Measurements from ENCODE around the gene FCN2. TPM values are rescaled to one million over a fixed set of nuclear protein-coding genes. Genes with fewer than 3 reads are reported as not detected.

Gene FCN2
- total and polyA plus RNA-seq, 2 of the 4 experiments (the other 2 are of a cell fraction) = not detected

GRCh38 chr9:134922932-134923240, 42.3 kb downstream of the FCN2 start:
- H2BK120ac ChIP-seq (ENCODE audit: low read depth, low read length) = no peak overlapping the region
- TF ChIP-seq CEBPB (IDR thresholded peaks at IDR 0.05; ENCODE audit: low read depth, low read length) = no peak
- no peak for TF ChIP-seq MXI1 (IDR thresholded peaks at IDR 0.05; ENCODE audit: borderline replicate concordance, low read depth, low read length)
- TF ChIP-seq ELK1 (IDR thresholded peaks at IDR 0.05; ENCODE audit: borderline replicate concordance, low read depth, low read length) = no peak
- TF ChIP-seq FOS (IDR thresholded peaks at IDR 0.05; ENCODE audit: low read depth, low read length) = no peak
- TF ChIP-seq RFX5 (IDR thresholded peaks at IDR 0.05; ENCODE audit: low read depth, low read length) = no peak
- TF ChIP-seq MAZ (IDR thresholded peaks at IDR 0.05; ENCODE audit: borderline replicate concordance, low read depth, low read length) = no peak
- no peak for TF ChIP-seq SMC3 (IDR thresholded peaks at IDR 0.05; ENCODE audit: low read depth, low read length)
- no peak for TF ChIP-seq RAD21 (IDR thresholded peaks at IDR 0.05; ENCODE audit: low read length)
- no peak for TF ChIP-seq BHLHE40 (IDR thresholded peaks at IDR 0.05; ENCODE audit: low read depth, low read length)
- no peak for TF ChIP-seq RCOR1 (IDR thresholded peaks at IDR 0.05; ENCODE audit: insufficient replicate concordance, low read length)
- TF ChIP-seq USF2 (IDR thresholded peaks at IDR 0.05; ENCODE audit: low read depth, low read length) = no peak
- no peak for TF ChIP-seq CHD1 (IDR thresholded peaks at IDR 0.05; ENCODE audit: low read depth, low read length)
- TF ChIP-seq POLR2A (IDR thresholded peaks at IDR 0.05; ENCODE audit: low read depth, low read length) = no peak
- TF ChIP-seq NFE2L2 (IDR thresholded peaks at IDR 0.05; ENCODE audit: low read depth, low read length) = no peak
- TF ChIP-seq CTCF (conservative IDR thresholded peaks at IDR 0.05; ENCODE audit: low read depth, low read length) = no peak
- no peak for TF ChIP-seq MAFK (IDR thresholded peaks at IDR 0.05; ENCODE audit: low read depth, low read length)
- no peak overlapping the region for H3K9ac ChIP-seq (ENCODE audit: low read depth, low read length)
- no peaks in the 10 kb centered on the region for H3K36me3 ChIP-seq (ENCODE audit: control insufficient read depth, insufficient read depth, low read length)
- H3K14ac ChIP-seq (replicated peaks; ENCODE audit: low read depth, low read length) = no peak overlapping the region
- no peak overlapping the region for H2AK5ac ChIP-seq (ENCODE audit: low read depth, low read length)
- intact Hi-C loops (cut with micrococcal nuclease) (no loop called here), dilution Hi-C loops (cut with HindIII; ENCODE audit: low sequenced_read_pairs, unreplicated experiment) (no loop called here), in situ Hi-C loops (cut with MboI; ENCODE audit: low sequenced_read_pairs) (no loop called here)
- H4K20me1 ChIP-seq (ENCODE audit: insufficient read depth, low read length) = no peaks in the 10 kb centered on the region
- ChIA-PET CTCF (no interaction called here), POLR2A (ENCODE audit: unreplicated experiment) (no interaction called here)
- no peaks in the 10 kb centered on the region for H3K9me1 ChIP-seq (ENCODE audit: insufficient read depth, low read length)
- ATAC-seq (ENCODE audit: low read depth) (no peak), DNase-seq (no peak)
- peaks cover 2% of the 10 kb centered on the region; the same call in 1 of the 2 replicates for H3K4me1 ChIP-seq (ENCODE audit: control insufficient read depth, insufficient read depth, low read length)
- no TSS peak for BruUV-seq (replicated peaks)
- no peak overlapping the region for H4K91ac ChIP-seq (ENCODE audit: insufficient read depth, low read depth, low read length)
- H2AFZ ChIP-seq (replicated peaks; ENCODE audit: low read length, poor library complexity) = no peak overlapping the region
- no peak overlapping the region for H2BK20ac ChIP-seq (ENCODE audit: low read depth, low read length)
- WGBS, 2 experiments (ENCODE audit: extremely low coverage in 2 of 2, insufficient read length in 1 of 2) = 79% methylated on average over 5 of the region's 9 CpGs; no CpG with 5 or more reads in 1 of the 2 experiments
- peaks cover 1% of the 10 kb centered on the region; the same call in 1 of the 2 replicates for H3K27me3 ChIP-seq (ENCODE audit: control insufficient read depth, insufficient read depth, low read length)
- no peaks in the 10 kb centered on the region for H3K79me1 ChIP-seq (ENCODE audit: low read depth in 1 of 2, low read length in 2 of 2)
- H2BK15ac ChIP-seq (ENCODE audit: low read depth, low read length) = no peak overlapping the region
- H3K18ac ChIP-seq (ENCODE audit: low read depth, low read length) = no peak overlapping the region
- no peak overlapping the region for H4K8ac ChIP-seq (ENCODE audit: low read depth in 2 of 2, low read length in 2 of 2)
- no peak overlapping the region for H3K27ac ChIP-seq (ENCODE audit: insufficient read depth, low read length)
- H3K4me3 ChIP-seq (ENCODE audit: insufficient read depth, low read depth, low read length) = no peak overlapping the region
- no peak overlapping the region for H3K4me2 ChIP-seq (ENCODE audit: low read depth, low read length)
- peaks cover 3% of the 10 kb centered on the region; the same call in 1 of the 2 replicates for H3K9me3 ChIP-seq (ENCODE audit: control insufficient read depth, insufficient read depth, low read length)
- no peak overlapping the region for H4K5ac ChIP-seq (ENCODE audit: low read depth, low read length)
- H2BK5ac ChIP-seq (ENCODE audit: low read depth, low read length, poor library complexity, severe bottlenecking) = no peak overlapping the region
- H3K4ac ChIP-seq (ENCODE audit: low read depth, low read length) = no peak overlapping the region
- H3K23ac ChIP-seq (ENCODE audit: low read depth, low read length) = no peak overlapping the region
- H3K56ac ChIP-seq (ENCODE audit: extremely low read depth, insufficient read depth, low read length) = no peak overlapping the region
- H2AK9ac ChIP-seq (replicated peaks; ENCODE audit: low read depth, low read length, poor library complexity) = no peak overlapping the region

All from IMR-90 (cell line).